HG03025 (cell line): ENCODE measurements around the gene GRP.

Experiments
- ATAC-seq: cut with Tn5 transposase; IDR thresholded peaks from one replicate; pipeline ENCODE4 v1.9.1; 2021; ENCODE audit warnings: mild to moderate bottlenecking, moderate library complexity; ENCODE audit not compliant: unreplicated experiment, low FRiP score

Gene GRP

DNA sequence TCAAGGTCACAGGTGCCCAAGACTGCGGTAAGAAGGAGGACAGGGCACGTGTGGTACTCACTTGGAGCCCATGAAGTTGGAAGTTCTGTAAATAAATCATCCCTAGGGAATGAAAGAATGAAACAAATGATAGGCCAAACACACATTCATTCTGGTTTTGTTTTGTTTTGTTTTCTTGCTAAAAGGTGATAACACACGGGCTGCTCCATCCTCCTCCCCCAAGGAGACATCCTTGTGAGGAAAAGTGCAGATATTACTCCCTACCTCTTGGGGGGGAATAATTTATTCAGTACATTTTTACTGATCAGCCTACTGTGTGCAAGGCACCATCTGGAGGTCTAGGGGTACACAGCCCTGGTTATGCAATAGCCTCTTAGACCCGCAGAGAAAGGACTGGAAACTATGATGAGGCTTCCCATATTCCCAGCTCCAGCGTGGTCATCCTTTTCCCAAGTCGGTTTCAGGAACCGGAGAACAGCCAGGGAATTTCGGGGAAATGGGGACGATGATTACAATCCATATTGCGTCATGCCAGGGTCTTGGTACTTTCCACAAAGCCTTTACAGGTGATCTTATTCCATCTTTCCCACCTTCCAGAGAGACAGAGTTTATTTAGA, 47.0 kb downstream of the GRP start:
- ATAC-seq = no peak

DNA sequence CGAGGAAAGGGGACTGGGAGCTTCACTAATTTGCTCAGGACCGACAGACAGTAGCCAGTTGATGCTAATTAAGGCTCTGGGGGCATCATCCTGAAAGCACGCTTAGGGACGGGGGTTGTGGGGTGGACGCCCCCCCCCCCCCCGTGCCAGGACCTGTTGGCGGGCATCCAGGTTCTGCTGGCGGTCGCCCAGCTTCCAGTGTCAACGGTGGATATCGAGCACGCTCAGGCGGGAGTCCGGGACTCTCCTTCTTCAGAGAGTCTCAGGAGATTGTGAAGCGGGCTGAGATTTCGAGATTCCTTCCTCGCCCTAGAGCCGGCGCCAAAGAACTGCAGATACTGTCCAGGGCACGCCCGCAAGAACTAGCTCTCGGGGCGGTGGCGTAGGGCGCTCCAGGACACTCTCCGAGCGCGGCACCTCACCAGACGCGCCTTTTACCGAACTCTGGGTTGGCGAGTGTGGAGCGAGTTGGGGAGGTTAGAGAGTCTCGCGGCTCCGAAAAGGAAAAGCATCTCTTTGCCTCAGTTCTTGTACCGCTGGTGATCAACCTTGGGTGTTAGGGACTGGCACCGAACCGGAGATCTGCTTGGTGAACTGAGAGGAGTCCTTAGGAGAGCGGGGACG, 47.7 kb downstream of the GRP start:
- no peak for ATAC-seq

DNA sequence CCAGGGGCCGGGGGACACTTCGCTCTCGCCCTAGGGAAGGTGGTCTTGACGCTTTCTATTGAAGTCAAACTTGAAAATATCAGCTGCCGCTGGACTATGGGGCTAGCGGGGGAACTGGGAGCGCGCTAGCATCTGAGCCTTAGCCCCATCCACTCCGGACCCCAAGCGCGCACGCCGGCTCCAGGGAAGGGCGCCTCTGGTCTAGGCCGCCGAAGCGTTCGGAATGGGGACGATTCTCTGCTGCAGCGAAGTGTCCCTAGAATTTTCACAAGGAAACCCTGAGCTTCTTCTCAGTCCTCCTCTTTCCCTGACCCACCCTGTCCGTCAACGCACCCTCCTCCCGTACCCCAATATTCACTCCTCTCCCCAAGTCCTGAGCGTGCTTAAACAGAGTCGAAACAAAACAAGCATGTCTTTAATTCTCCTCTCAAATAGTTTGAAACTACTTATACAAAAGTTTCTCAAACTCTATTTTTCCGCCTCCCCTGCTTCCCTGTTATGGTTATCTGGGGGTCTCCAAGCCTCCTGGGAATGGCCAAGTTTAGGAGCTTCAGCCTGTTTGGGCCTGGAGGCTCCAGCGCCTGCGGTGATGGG, 48.3 kb downstream of the GRP start:
- ATAC-seq = no peak

DNA sequence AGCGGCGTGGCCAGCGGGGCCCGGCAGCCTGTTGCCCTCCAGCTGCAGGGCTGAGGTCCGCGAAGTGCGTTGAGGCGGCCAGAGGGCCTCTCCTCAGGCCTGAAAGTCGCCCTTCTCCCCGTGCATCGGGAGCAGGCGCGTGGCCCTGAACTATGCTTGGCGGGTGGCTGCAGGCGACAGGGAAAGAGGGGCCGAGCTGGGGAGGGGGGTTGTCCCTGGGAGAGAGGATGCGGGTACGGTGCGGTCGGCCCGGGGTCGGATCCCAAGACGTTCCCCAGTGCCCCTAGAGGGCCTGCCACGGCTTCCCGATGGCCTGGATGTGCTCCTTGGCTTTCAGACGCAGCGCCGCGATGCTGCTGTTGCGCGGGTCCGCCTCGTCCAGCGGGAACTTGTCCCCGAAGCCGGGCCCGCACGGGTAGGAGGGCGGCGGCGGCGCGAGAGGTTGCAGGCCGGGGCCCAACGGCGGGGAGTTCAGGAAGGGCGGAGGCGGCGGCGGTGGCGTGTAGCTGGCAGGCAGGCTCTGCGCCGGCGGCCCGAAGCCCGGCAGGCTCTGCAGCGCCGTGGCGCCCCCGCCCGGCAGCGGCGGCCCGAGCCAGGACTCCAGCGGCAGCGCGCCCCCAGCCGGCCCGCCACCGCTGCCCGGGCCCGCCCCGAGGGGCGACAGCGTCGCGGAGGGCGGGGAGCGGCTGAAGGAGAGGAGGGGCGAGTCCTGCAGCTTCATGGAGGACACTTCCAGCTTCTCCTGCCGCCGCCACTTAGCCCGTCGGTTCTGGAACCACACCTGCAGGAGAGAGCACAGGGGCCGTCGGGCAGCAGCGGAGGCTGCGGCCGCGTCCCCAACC, 49.0 kb downstream of the GRP start:
- ATAC-seq = no peak

DNA sequence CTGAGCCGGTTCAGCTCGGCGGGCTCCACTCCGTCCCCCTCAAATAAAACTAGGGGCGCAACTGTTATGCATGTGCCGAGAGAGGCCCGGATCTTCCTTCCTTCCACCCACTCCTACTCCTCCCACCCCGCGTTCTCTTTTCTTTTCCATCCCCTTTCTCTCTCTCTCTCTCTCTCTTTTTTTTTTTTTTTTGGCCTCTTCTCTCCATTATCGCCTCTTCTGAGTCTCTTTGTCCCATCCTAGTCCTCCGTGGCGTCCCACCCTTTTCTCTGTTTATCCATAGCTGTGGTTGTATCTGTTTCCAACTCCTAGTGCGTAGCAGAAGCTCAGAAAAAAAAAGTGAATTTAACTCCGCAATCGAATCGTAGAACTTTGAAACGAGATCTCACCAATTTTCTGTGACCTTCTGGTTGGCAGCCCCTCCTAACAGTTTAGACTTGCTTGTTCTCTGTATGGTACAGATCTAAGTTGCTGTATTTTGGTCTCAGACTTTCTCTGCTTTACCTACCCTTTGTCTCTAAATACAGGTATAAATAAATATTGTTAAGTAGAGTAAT, 49.7 kb downstream of the GRP start:
- no peak for ATAC-seq

DNA sequence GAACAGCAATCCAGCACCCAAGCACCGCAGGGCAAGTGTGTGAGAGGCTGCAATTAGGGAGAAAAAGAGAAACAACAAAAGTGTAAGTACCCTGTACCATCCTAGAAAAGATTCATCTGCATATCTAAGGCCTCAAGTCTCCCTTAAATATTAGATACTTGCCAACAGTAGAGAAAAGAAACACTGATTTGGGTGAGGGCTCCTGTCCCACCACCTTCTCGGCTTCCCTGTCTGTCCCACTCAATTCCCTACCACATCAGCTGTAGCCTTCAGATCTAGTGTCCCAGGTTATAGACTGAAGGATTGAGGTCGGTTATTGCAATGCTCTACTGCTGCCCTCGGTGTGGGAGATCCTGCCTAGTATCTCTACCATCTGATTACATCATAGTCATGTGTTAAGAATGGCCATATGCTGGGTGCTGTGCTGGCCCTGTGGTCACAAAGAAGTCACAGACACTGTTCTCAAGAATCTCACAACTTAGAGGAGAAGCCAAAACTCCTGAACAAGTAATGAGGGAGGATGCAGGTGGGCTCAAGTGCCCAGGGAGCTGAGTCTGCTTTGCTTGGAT, 50.8 kb downstream of the GRP start:
- ATAC-seq = no peak

DNA sequence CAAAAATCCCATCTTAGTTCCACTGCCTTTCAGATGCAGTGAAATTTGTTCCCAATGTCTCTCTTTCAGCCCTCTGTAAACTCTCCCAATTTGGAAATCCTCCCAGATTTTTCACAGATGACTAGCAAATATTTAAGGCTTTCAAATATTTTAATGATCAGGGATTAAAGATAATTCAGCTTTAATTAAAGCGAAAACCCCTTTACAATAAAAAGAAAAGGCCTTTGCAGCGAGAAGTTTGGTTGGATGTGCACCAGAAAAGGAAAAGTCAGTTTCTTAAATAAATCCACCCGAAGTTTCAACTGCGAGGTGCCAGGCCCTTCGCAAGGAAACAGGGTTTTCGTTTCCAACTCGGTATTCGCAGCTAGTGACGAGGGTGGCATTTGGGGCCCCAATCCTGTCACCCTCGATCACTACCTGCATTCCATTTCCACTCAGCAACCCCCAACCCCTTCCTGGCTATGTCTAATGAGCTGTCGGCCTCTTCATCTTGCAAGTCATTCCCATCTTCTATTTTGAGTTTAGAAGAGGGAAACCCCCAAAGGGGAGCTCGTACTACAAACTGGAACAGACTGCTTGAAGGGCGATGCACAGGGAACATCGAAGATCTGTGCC, 51.8 kb downstream of the GRP start:
- no peak for ATAC-seq

DNA sequence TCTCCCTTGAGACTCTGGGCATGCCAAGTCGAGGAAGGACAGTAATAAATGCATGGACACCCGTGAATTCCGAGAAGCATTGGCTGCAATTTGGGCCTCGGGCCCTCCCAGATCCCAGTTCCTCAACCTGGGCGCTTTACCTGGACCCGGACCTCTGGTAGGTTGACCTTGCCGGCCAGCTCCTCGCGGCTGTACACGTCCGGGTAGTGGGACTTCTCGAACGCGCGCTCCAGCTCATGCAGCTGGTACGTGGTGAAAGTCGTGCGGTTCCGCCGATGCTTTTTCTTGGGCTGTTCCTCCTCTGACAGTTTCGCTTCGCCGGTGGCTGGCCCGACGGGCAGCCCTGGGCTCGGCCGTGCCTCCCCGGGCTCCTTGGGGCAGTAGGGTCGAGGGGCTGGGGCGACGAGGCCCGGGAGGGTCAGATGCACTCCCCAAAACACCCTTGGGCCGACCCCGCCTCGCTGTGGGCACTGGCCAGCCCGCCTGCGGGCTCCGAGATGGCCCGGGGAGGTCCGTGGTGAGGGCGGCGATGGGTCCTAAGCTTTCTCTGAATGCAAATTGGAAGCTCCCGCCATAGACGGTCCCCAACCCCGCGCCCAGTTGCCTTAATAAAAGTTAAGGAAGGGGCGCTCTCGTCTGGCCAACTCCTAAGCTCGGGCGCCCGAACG, 52.4 kb downstream of the GRP start:
- no peak for ATAC-seq

DNA sequence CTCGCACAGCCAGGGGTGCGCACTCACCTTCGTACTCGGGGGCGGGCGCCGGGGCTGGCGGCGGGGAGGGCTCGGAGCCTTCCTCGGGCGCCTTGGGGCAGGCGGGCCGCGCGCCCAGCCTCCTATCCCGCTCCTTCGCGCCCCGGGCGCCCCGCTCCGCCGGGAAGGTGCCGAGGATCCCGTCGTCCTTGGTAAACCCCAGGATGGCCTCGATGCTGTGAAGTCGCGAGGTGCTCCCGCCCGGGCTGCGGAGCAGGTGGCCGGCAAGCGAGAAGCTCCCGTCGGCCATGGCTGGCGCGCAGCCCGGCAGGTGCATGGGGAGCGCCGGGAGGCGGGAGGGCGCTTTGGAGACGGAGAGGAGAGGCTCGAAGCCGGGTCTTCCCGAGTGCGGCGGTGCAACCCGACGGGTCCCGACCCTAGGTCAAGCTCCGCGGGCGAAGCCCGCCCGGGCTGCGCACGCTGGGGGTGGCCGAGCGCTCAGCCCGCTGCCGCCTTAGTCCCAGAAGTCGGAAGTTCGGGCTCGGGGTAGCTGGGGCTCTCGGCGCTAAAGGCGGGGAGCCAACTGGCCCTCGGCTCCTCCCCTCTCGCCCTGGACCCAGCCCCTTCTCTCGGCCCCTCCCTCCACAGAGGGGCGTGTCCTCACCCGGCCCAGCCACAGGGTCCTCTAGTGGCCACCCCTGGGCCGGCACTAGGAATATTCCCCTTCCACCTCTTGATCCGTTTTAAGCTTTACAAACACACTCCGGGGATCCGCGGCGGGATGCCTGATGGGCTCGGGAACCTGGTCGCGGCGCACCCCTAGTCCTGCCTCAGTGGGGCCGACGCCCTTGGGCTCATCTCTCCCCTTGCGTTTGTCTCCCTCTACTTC, 53.2 kb downstream of the GRP start, which contains the start of gene RAX:
Gene RAX, minus strand, starts transcription at position 564 of the 868 bp plus-strand sequence. Its CDS starts 248 bp downstream, at position 316.
- ATAC-seq = no peak

DNA sequence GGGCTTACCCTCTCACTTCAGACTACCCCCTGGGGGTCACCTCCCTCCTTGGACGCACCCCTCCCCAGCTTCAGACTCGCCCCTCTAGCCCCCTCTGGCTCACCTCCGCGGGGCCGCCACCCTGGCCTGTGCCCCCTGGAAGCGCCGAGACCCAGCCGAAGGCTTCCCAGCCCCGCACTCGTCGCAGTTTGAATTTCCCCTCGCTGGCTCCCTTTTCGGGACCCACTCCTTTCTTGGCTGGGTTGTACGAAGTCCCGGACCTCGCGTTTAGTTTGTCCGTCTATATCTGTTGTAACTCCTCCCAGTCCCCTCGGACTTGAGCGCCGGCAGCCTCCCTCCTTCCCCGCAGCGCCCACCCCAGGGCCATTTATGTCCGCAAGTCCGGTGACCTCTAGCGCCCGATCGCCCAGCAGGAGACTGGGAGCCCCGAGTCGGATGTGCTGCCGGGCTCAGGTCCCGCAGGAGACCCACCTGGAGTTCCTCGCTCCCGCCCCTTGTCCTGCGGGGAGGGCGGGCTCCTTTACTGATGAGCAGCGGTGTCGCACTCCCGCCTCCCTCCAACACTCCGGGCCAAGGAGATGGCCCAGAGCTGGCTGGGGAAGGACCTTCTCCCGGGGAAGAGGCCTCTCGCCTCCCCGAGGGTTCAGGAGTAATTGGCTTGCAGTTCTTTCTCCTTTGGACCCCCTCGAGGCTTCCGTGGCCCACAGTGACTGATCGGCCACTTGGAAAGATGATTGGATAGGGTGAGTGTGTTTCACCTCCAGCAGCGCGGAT, 54.0 kb downstream of the GRP start:
- ATAC-seq = no peak

DNA sequence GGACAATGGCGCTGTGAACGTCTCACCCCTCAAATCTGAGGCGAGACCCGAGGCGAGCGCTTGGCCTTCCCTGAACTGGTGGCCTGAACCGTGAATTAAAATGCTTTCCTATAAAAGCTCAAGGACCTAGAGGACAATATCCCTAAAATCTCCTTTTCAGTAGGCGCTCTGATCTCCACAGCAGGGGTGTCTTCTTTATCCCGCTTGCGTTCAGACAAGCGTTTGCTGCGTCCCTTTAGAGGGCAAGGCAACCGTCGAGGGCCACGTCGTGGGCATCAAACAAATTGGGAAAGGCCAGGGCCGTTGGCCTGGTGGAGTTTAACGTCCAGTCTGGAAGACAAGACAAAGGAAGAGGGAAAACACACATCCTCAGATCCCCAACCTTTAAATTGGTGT, 54.6 kb downstream of the GRP start:
- ATAC-seq = no peak

DNA sequence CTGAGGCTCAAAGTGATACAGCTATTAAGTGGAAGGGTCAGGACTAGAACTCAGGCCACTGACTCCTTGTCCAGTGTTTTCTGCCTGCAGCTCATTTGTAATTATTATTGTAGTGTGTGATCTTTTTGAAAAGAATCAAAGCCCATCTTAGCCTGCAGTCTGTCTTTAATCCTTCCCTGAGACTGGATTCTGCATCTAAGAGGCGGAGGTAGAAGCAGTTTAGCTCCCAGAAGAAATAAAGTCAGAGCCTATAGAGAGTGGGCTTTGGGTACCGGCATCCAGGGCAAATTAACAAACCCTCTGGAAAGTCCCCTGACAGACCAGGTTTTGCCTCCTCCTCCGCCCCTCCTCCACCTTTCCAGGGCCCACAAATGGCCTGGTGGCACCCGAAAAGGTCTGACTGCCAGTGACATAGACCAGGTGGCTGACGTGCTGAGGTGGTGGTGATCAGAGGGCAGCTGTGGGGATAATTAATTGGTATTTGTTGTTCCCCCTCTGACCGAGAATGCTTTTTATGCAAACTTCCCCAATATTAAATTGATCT, 55.5 kb downstream of the GRP start:
- no peak for ATAC-seq

DNA sequence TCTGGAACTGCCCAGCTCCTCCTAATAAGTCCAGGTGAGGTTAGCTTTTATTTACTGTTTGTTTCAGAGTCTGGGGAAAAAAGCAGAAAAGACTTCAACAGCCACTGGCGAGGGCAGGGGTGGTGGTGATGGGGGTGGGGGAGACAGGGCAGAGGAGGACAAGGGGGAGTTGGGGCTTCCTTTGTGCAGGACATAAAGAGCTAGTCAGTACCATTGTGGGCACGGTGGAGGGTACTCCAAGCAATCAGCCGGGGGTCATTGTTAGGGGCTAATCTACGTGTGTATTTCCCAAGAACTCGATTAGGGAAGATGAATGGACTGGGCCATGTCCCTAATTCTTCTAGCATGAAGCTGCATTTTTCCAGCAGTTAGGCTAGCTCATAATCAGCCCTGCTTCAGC, 56.1 kb downstream of the GRP start:
- no peak for ATAC-seq

DNA sequence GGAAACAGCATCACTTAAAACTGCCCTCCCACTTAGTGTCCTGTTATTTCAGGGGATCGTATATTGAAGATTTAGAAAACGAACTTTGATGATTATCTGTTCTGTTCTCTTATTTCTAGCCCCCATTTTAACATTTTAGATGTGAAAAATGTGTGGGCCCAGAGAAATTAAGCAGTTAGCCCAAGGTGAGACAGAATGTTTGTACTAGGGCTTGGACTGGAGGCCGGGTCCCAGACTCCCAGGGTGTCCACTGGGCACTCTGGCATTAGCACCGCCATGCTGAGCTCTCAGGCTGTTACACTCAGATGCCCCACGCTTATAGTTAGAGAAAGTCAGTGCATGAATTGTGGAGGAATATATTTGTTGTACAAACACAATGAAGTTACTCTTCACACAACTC, 58.8 kb downstream of the GRP start:
- no peak for ATAC-seq

DNA sequence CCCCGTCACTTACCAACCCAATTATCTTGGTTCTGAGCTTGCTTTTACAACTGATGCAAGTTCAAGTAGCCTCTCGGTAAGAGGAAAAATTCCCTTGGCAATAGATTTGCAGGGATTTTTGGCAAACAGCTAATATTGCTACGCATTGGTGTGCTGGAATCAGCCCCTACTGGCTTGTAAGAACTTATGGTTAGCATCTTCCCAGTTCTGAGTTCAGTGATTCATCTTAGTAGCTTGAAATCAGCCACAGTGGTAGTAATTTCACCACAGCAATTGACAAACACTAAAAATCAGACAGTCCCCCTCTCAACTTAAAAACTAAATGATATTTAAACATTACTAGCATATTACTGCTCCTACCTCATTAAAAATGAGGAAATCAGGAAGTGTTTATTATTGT, 59.2 kb downstream of the GRP start:
- ATAC-seq = no peak

DNA sequence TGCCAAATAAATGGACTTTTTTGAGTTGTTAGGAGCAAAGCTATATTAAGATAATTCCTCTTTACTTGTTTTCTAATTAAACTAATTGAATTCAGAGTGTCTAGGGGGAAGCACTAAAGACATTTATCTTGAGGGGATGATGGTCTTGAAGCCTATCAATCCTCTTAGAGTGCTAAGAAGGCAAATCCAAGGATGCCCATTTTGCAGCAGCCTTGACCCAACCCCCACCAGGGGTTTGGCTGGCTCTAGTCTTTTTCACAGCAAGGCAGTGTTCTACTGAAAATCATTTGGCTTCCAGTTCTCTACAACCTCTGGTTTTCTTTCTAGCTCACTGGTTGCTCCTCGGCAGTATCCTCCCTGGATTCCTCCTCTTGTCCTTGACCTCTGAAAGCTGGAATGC, 59.8 kb downstream of the GRP start:
- ATAC-seq = no peak
